H1 (cell line): ENCODE results near the gene SLC17A4. TPM values are rescaled to one million over a fixed set of nuclear protein-coding genes. Genes with fewer than 3 reads are reported as not detected.

Experiments
- CTCF ChIA-PET: fragments of 300-600 bp; sonication (Branson Sonifier 250); formaldehyde crosslinking; loops from one replicate; lab custom pipeline; 2021; ENCODE audit not compliant: partially characterized antibody; lab: Charles Lee
- POLR2A ChIA-PET: fragments of 300-600 bp; sonication (Branson Sonifier 250); formaldehyde crosslinking; loops from one replicate; lab custom pipeline; 2021; ENCODE audit warnings: inconsistent platforms; ENCODE audit not compliant: partially characterized antibody; lab: Charles Lee
- DNase-seq, 2 experiments: peaks; one replicate each; pipeline versions ENCODE4 v3.0.0 to v3.0.0-alpha.2; 2010 to 2022; ENCODE audit warnings: low spot score in 2 of 2, low read depth in 1 of 2, mixed read lengths in 1 of 2
- FAIRE-seq: peaks from 2 replicates; lab custom pipeline; 2011; peaks lifted over from hg19 to GRCh38; lab: Jason Lieb, UNC
- H2AFZ ChIP-seq: 2 replicates; pipeline ENCODE4 v1.8.1; 2012; ENCODE audit warnings: low read length, inconsistent platforms
- H2AK5ac ChIP-seq: 2 replicates; pipeline ENCODE4 v1.6.1; 2013; ENCODE audit warnings: low read depth, low read length
- H2BK120ac ChIP-seq: replicated peaks from 2 replicates; pipeline ENCODE3; 2013; ENCODE audit warnings: low read depth, low read length, inconsistent platforms
- H2BK12ac ChIP-seq: 2 replicates; pipeline ENCODE4 v1.6.1; 2013; ENCODE audit warnings: low read depth, low read length
- H2BK15ac ChIP-seq: 2 replicates; pipeline ENCODE4 v1.6.1; 2013; ENCODE audit warnings: low read length
- H2BK20ac ChIP-seq: 2 replicates; pipeline ENCODE4 v1.6.1; 2013; ENCODE audit warnings: low read length
- H2BK5ac ChIP-seq: 2 replicates; pipeline ENCODE4 v1.6.1; 2013; ENCODE audit warnings: low read depth, low read length
- H3K14ac ChIP-seq: 2 replicates; pipeline ENCODE4 v1.6.1; 2013; ENCODE audit warnings: inconsistent platforms; ENCODE audit not compliant: insufficient read length
- H3K18ac ChIP-seq: 2 replicates; pipeline ENCODE4 v1.6.1; 2013; ENCODE audit warnings: low read length; ENCODE audit errors: extremely low read depth
- H3K23ac ChIP-seq: 2 replicates; pipeline ENCODE4 v1.6.1; 2013; ENCODE audit warnings: inconsistent platforms; ENCODE audit not compliant: insufficient read length
- H3K23me2 ChIP-seq: 2 replicates; pipeline ENCODE4 v1.6.1; 2013; ENCODE audit warnings: low read depth, low read length
- H3K27ac ChIP-seq: 2 replicates; pipeline ENCODE4 v1.6.1; 2011; ENCODE audit warnings: low read depth, low read length, inconsistent platforms
- H3K27me3 ChIP-seq, 4 experiments: replicated peaks in 1 of 4; 1 replicate in 1 of 4; 2 replicates in 3 of 4; pipeline versions ENCODE4 v1.6.1 to v1.8.1; 2011 to 2013; ENCODE audit warnings: low read length in 3 of 4, mild to moderate bottlenecking in 3 of 4, inconsistent platforms in 2 of 4, mixed read lengths in 2 of 4, moderate library complexity in 1 of 4; ENCODE audit not compliant: control insufficient read depth in 3 of 4, insufficient read depth in 3 of 4; ENCODE audit errors: extremely low read depth in 1 of 4
- H3K36me3 ChIP-seq, 4 experiments: 2 replicates each; pipeline versions ENCODE4 v1.6.1 to v1.8.1; 2011 to 2013; ENCODE audit warnings: mild to moderate bottlenecking in 4 of 4, low read length in 3 of 4, moderate library complexity in 2 of 4, control low read depth in 1 of 4, inconsistent platforms in 1 of 4; ENCODE audit not compliant: insufficient read depth in 4 of 4, control insufficient read depth in 2 of 4
- H3K4ac ChIP-seq: replicated peaks from 2 replicates; pipeline ENCODE3; 2013; ENCODE audit warnings: low read length, low read depth, mixed read lengths, inconsistent platforms; ENCODE audit not compliant: insufficient read length
- H3K4me1 ChIP-seq, 4 experiments: replicated peaks in 1 of 4; 1 replicate in 1 of 4; 2 replicates in 3 of 4; pipeline versions ENCODE4 v1.6.1 to v1.8.1; 2011 to 2013; ENCODE audit warnings: low read length in 3 of 4, inconsistent platforms in 2 of 4, mixed read lengths in 1 of 4; ENCODE audit not compliant: insufficient read depth in 4 of 4, control insufficient read depth in 3 of 4
- H3K4me2 ChIP-seq, 2 experiments: 2 replicates each; pipeline versions ENCODE4 v1.6.1 to v1.8.1; 2011 to 2013; ENCODE audit warnings: low read depth in 2 of 2, low read length in 2 of 2, control low read depth in 1 of 2, inconsistent platforms in 1 of 2, mild to moderate bottlenecking in 1 of 2; ENCODE audit not compliant: insufficient read depth in 1 of 2
- H3K4me3 ChIP-seq, 4 experiments: fragments of 200-600, 300-600 bp in 1 of 4; sonication (generic), shearing (Covaris generic), sonication (Bioruptor Twin) in 1 of 4; 2 replicates each; pipeline versions ENCODE4 v1.5.1 to v1.8.1; 2011 to 2016; ENCODE audit warnings: low read length in 4 of 4, low read depth in 3 of 4, control low read depth in 2 of 4, inconsistent platforms in 2 of 4, mild to moderate bottlenecking in 2 of 4, mixed read lengths in 1 of 4, moderate library complexity in 1 of 4; ENCODE audit not compliant: insufficient read depth in 2 of 4; ENCODE audit errors: extremely low read depth in 1 of 4
- H3K56ac ChIP-seq: replicated peaks from 2 replicates; pipeline ENCODE3; 2013; ENCODE audit warnings: low read depth, mild to moderate bottlenecking, mixed read lengths, low read length, inconsistent platforms; ENCODE audit not compliant: insufficient read length
- H3K79me1 ChIP-seq: 2 replicates; pipeline ENCODE4 v1.6.1; 2013; ENCODE audit warnings: low read depth, low read length, control low read depth
- H3K79me2 ChIP-seq, 2 experiments: 2 replicates each; pipeline versions ENCODE4 v1.6.1 to v1.8.1; 2012 to 2013; ENCODE audit warnings: low read length in 2 of 2, mild to moderate bottlenecking in 2 of 2, inconsistent platforms in 1 of 2; ENCODE audit not compliant: insufficient read depth in 2 of 2, control insufficient read depth in 1 of 2
- H3K9ac ChIP-seq, 4 experiments: replicated peaks in 1 of 4; 1 replicate in 1 of 4; 2 replicates in 3 of 4; pipeline versions ENCODE4 v1.6.1 to v1.8.1; 2011 to 2013; ENCODE audit warnings: low read depth in 3 of 4, low read length in 3 of 4, control low read depth in 2 of 4, mild to moderate bottlenecking in 2 of 4, moderate library complexity in 2 of 4, inconsistent platforms in 1 of 4; ENCODE audit errors: extremely low read depth in 1 of 4
- H3K9me3 ChIP-seq, 2 experiments: 2 replicates each; pipeline versions ENCODE4 v1.6.1 to v1.8.1; 2012 to 2013; ENCODE audit warnings: mild to moderate bottlenecking in 2 of 2, moderate library complexity in 2 of 2, control low read depth in 1 of 2, inconsistent platforms in 1 of 2, low read depth in 1 of 2, low read length in 1 of 2, mixed read lengths in 1 of 2; ENCODE audit not compliant: insufficient read depth in 2 of 2
- H4K20me1 ChIP-seq, 2 experiments: replicated peaks in 1 of 2; 2 replicates each; pipeline versions ENCODE3 to v1.8.1; 2011 to 2013; ENCODE audit warnings: inconsistent platforms in 2 of 2, low read length in 2 of 2, mild to moderate bottlenecking in 1 of 2; ENCODE audit not compliant: insufficient read depth in 2 of 2, control insufficient read depth in 1 of 2
- H4K5ac ChIP-seq: 2 replicates; pipeline ENCODE4 v1.6.1; 2013; ENCODE audit warnings: low read length, low read depth, mixed read lengths, inconsistent platforms; ENCODE audit not compliant: insufficient read length
- H4K8ac ChIP-seq: 2 replicates; pipeline ENCODE4 v1.8.0; 2013; ENCODE audit warnings: mild to moderate bottlenecking, moderate library complexity, low read length, inconsistent platforms; ENCODE audit not compliant: insufficient read depth; ENCODE audit errors: extremely low read depth
- H4K91ac ChIP-seq: replicated peaks from 2 replicates; pipeline ENCODE3; 2013; ENCODE audit warnings: low read length, mixed read lengths, inconsistent platforms; ENCODE audit not compliant: insufficient read length
- CBX8 ChIP-seq: fragments of 300-800, 300-1000 bp; sonication (generic); IDR thresholded peaks from 2 replicates; pipeline ENCODE4 v1.7.1; 2016; ENCODE audit warnings: low read depth, low read length, borderline replicate concordance
- CEBPB ChIP-seq: IDR thresholded peaks from 2 replicates; pipeline ENCODE4 v1.6.1; 2012; ENCODE audit warnings: low read depth, low read length
- CTBP2 ChIP-seq: IDR thresholded peaks from 2 replicates; pipeline ENCODE4 v1.7.0; 2011; ENCODE audit warnings: borderline replicate concordance, mild to moderate bottlenecking, moderate library complexity, mixed read lengths, low read length; ENCODE audit not compliant: insufficient read depth, insufficient read length
- EGR1 ChIP-seq: IDR thresholded peaks from 2 replicates; pipeline ENCODE4 v1.6.1; 2011; ENCODE audit warnings: low read depth, low read length, borderline replicate concordance
- GTF2F1 ChIP-seq: IDR thresholded peaks from 2 replicates; pipeline ENCODE4 v1.6.1; 2012; ENCODE audit warnings: low read depth, low read length, improper control_type of control experiment, borderline replicate concordance
- HDAC2 ChIP-seq, 2 experiments: fragments of 300-600 bp in 1 of 2; sonication (generic) in 1 of 2; IDR thresholded peaks; 2 replicates each; pipeline ENCODE4 v1.6.1; 2011 to 2012; ENCODE audit warnings: low read depth in 2 of 2, low read length in 2 of 2, mild to moderate bottlenecking in 2 of 2, moderate library complexity in 2 of 2, borderline replicate concordance in 1 of 2, inconsistent platforms in 1 of 2
- HDAC6 ChIP-seq: IDR thresholded peaks from one replicate; pipeline ENCODE4 v1.7.1; 2012; ENCODE audit warnings: low read depth, mild to moderate bottlenecking, inconsistent platforms, low read length, moderate library complexity
- JUN ChIP-seq: IDR thresholded peaks from 2 replicates; pipeline ENCODE4 v1.6.1; 2011; ENCODE audit warnings: low read depth, mild to moderate bottlenecking, improper control_type of control experiment, low read length
- MAFK ChIP-seq: IDR thresholded peaks from 2 replicates; pipeline ENCODE4 v1.6.1; 2012; ENCODE audit warnings: low read depth, mild to moderate bottlenecking, improper control_type of control experiment, low read length
- POU5F1 ChIP-seq: IDR thresholded peaks from 2 replicates; pipeline ENCODE4 v1.6.1; 2011; ENCODE audit warnings: low read depth, mild to moderate bottlenecking, low read length, moderate library complexity
- RXRA ChIP-seq: IDR thresholded peaks from 2 replicates; pipeline ENCODE4 v1.6.1; 2011; ENCODE audit warnings: low read depth, mild to moderate bottlenecking, low read length, moderate library complexity; ENCODE audit not compliant: insufficient read depth
- SRF ChIP-seq: IDR thresholded peaks from 2 replicates; pipeline ENCODE4 v1.6.1; 2011; ENCODE audit warnings: mild to moderate bottlenecking, low read depth, low read length, moderate library complexity
- YY1 ChIP-seq: IDR thresholded peaks from 2 replicates; pipeline ENCODE4 v1.6.1; 2011; ENCODE audit warnings: low read depth, mild to moderate bottlenecking, low read length
- WGBS, 2 experiments: shearing (Covaris generic) in 1 of 2; methylation state at CpG; one replicate each; pipeline versions ENCODE4 v1.1.6 to v1.1.7; 2013 to 2015; ENCODE audit warnings: low lambda C conversion rate in 2 of 2, mixed read lengths in 2 of 2, inconsistent platforms in 1 of 2, low coverage in 1 of 2, missing lambda C conversion rate in 1 of 2; ENCODE audit not compliant: insufficient replicate concordance in 2 of 2, insufficient coverage in 1 of 2, insufficient read length in 1 of 2; ENCODE audit errors: extremely low coverage in 1 of 2, missing lambda C conversion rate in 1 of 2; 5-methylcytosine and 5-hydroxymethylcytosine counted together
- polyA plus RNA-seq, 7 experiments: library from polyadenylated mRNA; depleted of rRNA in 3 of 7; stranded (reverse) in 5 of 7; unstranded in 2 of 7; fragments of >200 nt in 5 of 7; fragments of 200-250 nt in 2 of 7; gene quantifications; 1 replicate in 5 of 7; 2 replicates in 1 of 7; 4 replicates in 1 of 7; pipeline versions ENCODE4 v1.2.1 to v1.2.3, GENCODE V29; 2011 to 2013; ENCODE audit warnings: missing spikeins in 2 of 7, mixed read lengths in 2 of 7
- total RNA-seq: library from RNA; stranded (reverse); fragmentation: NEBNext Ultra II Directional; extraction: Animal tissue kit (Norgen Biotek cat#: 25700); gene quantifications from 2 replicates; pipeline ENCODE4 v1.2.1, GENCODE V29; 2021
- TF ChIP-seq, protein P1 (sequence below): IDR thresholded peaks from 2 replicates; pipeline ENCODE4 v1.6.1; 2012; ENCODE audit warnings: inconsistent platforms

SLC17A4 gene
- total and polyA plus RNA-seq, 2 of the 8 experiments (the other 6 are each of a cell fraction or from before 2014, with no cell fraction given), result not detected

DNA sequence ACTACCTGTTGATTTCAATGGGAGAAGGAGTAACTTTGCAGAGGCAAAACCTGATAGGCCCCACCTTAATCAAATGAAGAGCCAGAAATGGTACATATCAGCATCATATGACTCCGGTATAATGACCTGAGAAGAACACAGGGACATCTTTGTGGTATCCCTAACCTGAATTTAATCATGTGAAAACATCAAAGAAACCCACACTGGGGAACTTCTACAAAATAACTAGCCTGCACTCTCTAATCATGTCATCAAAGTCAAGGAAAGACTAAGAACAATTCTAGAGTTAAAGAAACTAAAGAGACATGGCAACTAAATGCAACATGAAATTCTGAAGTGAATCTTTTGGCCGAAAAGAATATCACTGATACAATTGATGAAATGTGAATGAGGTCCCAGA lies 34.9 kb downstream of the SLC17A4 start:
- Histone ChIP-seq H3K27me3 (peaks cover 0 to 1% (median 0%) of the 10 kb centered on the region in 4 experiments; a peak in 1 of 7 replicates), H3K4ac (no peak overlapping the region), H4K5ac (no peak overlapping the region), H2AFZ (no peak overlapping the region), H4K8ac (no peak overlapping the region), H2BK120ac (no peak overlapping the region), H3K14ac (no peak overlapping the region), H3K4me2 (no peak overlapping the region), H3K79me1 (no peaks in the 10 kb centered on the region), H3K4me1 (no peaks in the 10 kb centered on the region), H3K9me3 (no peaks in the 10 kb centered on the region), H4K91ac (no peak overlapping the region), H3K18ac (no peak overlapping the region), H3K79me2 (no peaks in the 10 kb centered on the region), H2BK15ac (no peak overlapping the region), H4K20me1 (no peaks in the 10 kb centered on the region), H3K4me3 (no peak overlapping the region), H3K23me2 (no peaks in the 10 kb centered on the region), H3K56ac (no peak overlapping the region), H2BK5ac (no peak overlapping the region), H3K23ac (no peak overlapping the region), H3K9ac (no peak overlapping the region), H2AK5ac (no peak overlapping the region), H2BK20ac (no peak overlapping the region), H3K27ac (no peak overlapping the region), H2BK12ac (no peak overlapping the region), H3K36me3 (no peaks in the 10 kb centered on the region)
- no peak for FAIRE-seq
- WGBS, 2 experiments, result 82% methylated on average over 2 of the region's 2 CpGs; no CpG with 5 or more reads in 1 of the 2 experiments
- POLR2A ChIA-PET, result no interaction called here
- DNase-seq, result no peak
- CTCF ChIA-PET, result interaction anchor here (0.8 to 3.2 kb wide), 31 partner anchors 10 to 524 kb away, joined by 3 to 19 read pairs (median 4); no protein-coding TSS in a partner anchor
- TF ChIP-seq HDAC6 (no peak), CBX8 (no peak), EGR1 (no peak), GTF2F1 (no peak), MAFK (no peak), SRF (no peak), YY1 (no peak), CEBPB (no peak), RXRA (no peak), JUN (no peak), HDAC2 (IDR thresholded peaks at IDR 0.05; ENCODE audit: borderline replicate concordance in 1 of 2, low read depth in 2 of 2, low read length in 2 of 2) (no peak), CTBP2 (no peak), POU5F1 (no peak)
- TF ChIP-seq, protein P1, sequence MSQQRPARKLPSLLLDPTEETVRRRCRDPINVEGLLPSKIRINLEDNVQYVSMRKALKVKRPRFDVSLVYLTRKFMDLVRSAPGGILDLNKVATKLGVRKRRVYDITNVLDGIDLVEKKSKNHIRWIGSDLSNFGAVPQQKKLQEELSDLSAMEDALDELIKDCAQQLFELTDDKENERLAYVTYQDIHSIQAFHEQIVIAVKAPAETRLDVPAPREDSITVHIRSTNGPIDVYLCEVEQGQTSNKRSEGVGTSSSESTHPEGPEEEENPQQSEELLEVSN, result no peak
